ENCODE results near the gene PFKFB3.

The PFKFB3 gene

DNA sequence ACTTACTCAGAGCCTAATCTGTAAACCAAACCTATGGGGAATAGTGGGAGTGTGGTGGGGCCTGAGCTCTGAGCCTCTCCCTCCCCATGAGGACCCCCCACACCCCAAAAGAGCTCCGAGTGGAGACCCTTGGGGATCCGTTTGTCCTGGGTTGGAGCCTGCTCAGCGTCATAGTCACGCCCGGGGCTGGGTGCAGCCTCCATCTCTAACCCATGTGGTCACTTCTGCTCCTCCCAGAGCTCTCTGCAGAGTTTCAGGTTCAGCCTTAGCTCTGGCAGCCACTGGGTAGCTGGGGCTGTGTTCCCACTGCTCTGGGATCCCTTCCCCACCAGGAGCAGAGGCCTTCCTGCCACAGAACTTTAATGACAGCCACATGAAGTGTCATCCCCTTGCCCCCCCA is 25.9 kb downstream of the PFKFB3 start:
- Histone ChIP-seq H3K9me2 (replicated peaks; ENCODE audit: insufficient read depth, low read length) (no peaks in the 10 kb centered on the region), H3K4me3 (ENCODE audit: insufficient read depth, low read length, poor library complexity, severe bottlenecking) (no peak overlapping the region), H3K4me2 (ENCODE audit: low read depth, low read length, poor library complexity, severe bottlenecking) (no peak overlapping the region), H3K36me3 (ENCODE audit: low read length) (no peaks in the 10 kb centered on the region), H3K27ac (ENCODE audit: low read depth, low read length) (no peak overlapping the region), H3K79me2 (ENCODE audit: insufficient read depth, low read length) (no peaks in the 10 kb centered on the region), H3K27me3 (ENCODE audit: low read length) (no peaks in the 10 kb centered on the region), H2AFZ (ENCODE audit: low read depth, low read length, severe bottlenecking) (no peak overlapping the region), H4K20me1 (ENCODE audit: low read depth, low read length) (no peaks in the 10 kb centered on the region), H3K9ac (ENCODE audit: low read length) (no peak overlapping the region), H3K9me3 (ENCODE audit: insufficient read depth, low read length) (no peaks in the 10 kb centered on the region), H3F3A (ENCODE audit: insufficient read depth) (no peaks in the 10 kb centered on the region)
- TF ChIP-seq, protein P1, sequence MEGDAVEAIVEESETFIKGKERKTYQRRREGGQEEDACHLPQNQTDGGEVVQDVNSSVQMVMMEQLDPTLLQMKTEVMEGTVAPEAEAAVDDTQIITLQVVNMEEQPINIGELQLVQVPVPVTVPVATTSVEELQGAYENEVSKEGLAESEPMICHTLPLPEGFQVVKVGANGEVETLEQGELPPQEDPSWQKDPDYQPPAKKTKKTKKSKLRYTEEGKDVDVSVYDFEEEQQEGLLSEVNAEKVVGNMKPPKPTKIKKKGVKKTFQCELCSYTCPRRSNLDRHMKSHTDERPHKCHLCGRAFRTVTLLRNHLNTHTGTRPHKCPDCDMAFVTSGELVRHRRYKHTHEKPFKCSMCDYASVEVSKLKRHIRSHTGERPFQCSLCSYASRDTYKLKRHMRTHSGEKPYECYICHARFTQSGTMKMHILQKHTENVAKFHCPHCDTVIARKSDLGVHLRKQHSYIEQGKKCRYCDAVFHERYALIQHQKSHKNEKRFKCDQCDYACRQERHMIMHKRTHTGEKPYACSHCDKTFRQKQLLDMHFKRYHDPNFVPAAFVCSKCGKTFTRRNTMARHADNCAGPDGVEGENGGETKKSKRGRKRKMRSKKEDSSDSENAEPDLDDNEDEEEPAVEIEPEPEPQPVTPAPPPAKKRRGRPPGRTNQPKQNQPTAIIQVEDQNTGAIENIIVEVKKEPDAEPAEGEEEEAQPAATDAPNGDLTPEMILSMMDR (IDR thresholded peaks at IDR 0.05; ENCODE audit: insufficient read depth, low read length, poor library complexity, severe bottlenecking) = no peak
- TF ChIP-seq EZH2phosphoT487 (conservative IDR thresholded peaks at IDR 0.05; ENCODE audit: low read length) = no peak

DNA sequence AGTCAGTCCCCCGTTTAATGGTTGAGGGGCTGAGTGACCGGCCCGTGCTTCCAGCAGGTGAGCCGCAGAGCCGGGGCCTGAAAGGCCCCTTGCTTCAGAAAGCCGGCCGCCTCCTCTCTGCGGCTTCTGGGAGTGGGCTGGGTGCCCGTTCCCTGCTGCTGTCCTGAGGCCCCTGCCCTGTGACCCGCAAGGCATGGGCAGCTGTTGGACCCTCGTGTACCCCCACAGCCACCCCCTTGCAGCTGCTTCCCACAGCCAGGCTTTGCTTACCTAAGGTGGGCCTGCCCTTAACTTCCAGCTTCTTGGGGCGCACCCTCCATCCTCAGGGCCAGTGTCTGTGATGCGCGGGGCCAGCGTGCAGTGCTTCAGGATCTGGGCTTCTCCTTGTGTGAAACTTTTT is 26.6 kb downstream of the PFKFB3 start:
- H3K27ac ChIP-seq (ENCODE audit: low read depth, low read length) = no peak overlapping the region
- no peaks in the 10 kb centered on the region for H3K79me2 ChIP-seq (ENCODE audit: insufficient read depth, low read length)
- H3F3A ChIP-seq (ENCODE audit: insufficient read depth) = no peaks in the 10 kb centered on the region
- H3K4me2 ChIP-seq (ENCODE audit: low read depth, low read length, poor library complexity, severe bottlenecking) = no peak overlapping the region
- no peaks in the 10 kb centered on the region for H3K9me2 ChIP-seq (replicated peaks; ENCODE audit: insufficient read depth, low read length)
- no peaks in the 10 kb centered on the region for H3K36me3 ChIP-seq (ENCODE audit: low read length)
- no peak overlapping the region for H2AFZ ChIP-seq (ENCODE audit: low read depth, low read length, severe bottlenecking)
- no peak overlapping the region for H3K9ac ChIP-seq (ENCODE audit: low read length)
- no peak overlapping the region for H3K4me3 ChIP-seq (ENCODE audit: insufficient read depth, low read length, poor library complexity, severe bottlenecking)
- no peaks in the 10 kb centered on the region for H4K20me1 ChIP-seq (ENCODE audit: low read depth, low read length)
- H3K9me3 ChIP-seq (ENCODE audit: insufficient read depth, low read length) = no peaks in the 10 kb centered on the region
- no peaks in the 10 kb centered on the region for H3K27me3 ChIP-seq (ENCODE audit: low read length)
- TF ChIP-seq EZH2phosphoT487 (conservative IDR thresholded peaks at IDR 0.05; ENCODE audit: low read length) = no peak
- TF ChIP-seq, protein P1 (IDR thresholded peaks at IDR 0.05; ENCODE audit: insufficient read depth, low read length, poor library complexity, severe bottlenecking) = no peak

DNA sequence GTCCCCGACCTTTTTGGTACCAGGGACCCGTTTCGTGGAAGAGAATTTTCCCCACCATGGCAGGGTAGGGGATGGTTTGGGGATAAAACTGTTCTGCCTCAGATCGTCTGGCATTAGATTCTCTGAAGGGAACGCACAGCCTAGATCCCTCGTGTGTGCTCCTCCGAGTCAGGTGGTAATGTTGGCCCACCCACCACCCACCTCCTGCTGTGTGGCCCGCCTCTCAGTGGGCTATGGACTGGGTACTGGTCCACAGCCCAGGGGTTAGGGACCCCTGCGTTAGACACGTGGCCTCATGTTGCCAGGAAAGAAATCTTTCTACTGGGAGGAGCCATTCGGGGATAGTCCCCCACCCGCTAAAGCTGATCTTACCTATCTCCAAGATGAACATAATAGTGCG is 27.0 kb downstream of the PFKFB3 start:
- Histone ChIP-seq H3F3A (ENCODE audit: insufficient read depth) (no peaks in the 10 kb centered on the region), H3K9me2 (replicated peaks; ENCODE audit: insufficient read depth, low read length) (no peaks in the 10 kb centered on the region), H2AFZ (ENCODE audit: low read depth, low read length, severe bottlenecking) (no peak overlapping the region), H3K4me3 (ENCODE audit: insufficient read depth, low read length, poor library complexity, severe bottlenecking) (no peak overlapping the region), H3K4me2 (ENCODE audit: low read depth, low read length, poor library complexity, severe bottlenecking) (no peak overlapping the region), H3K9ac (ENCODE audit: low read length) (no peak overlapping the region), H3K79me2 (ENCODE audit: insufficient read depth, low read length) (no peaks in the 10 kb centered on the region), H3K27me3 (ENCODE audit: low read length) (no peaks in the 10 kb centered on the region), H3K27ac (ENCODE audit: low read depth, low read length) (no peak overlapping the region), H3K9me3 (ENCODE audit: insufficient read depth, low read length) (no peaks in the 10 kb centered on the region), H4K20me1 (ENCODE audit: low read depth, low read length) (no peaks in the 10 kb centered on the region), H3K36me3 (ENCODE audit: low read length) (no peaks in the 10 kb centered on the region)
- TF ChIP-seq, protein P1 (IDR thresholded peaks at IDR 0.05; ENCODE audit: insufficient read depth, low read length, poor library complexity, severe bottlenecking) = no peak
- no peak for TF ChIP-seq EZH2phosphoT487 (conservative IDR thresholded peaks at IDR 0.05; ENCODE audit: low read length)

Measured in SU-DHL-6 (cell line).